Osteocyte (in vitro differentiated cells): ENCODE results near the gene KCTD1. TPM values are rescaled to one million over a fixed set of nuclear protein-coding genes. Genes with fewer than 3 reads are reported as not detected.

ENCODE experiments used
- DNase-seq: peaks from one replicate; pipeline ENCODE4 v3.0.0; 2021; ENCODE audit warnings: mixed read lengths; ENCODE audit not compliant: unreplicated experiment; ENCODE audit errors: extremely low spot score
- H3K27ac Mint-ChIP-seq: one replicate; pipeline ENCODE4 v1.8.0; 2021; ENCODE audit warnings: mild to moderate bottlenecking, mixed read lengths; ENCODE audit not compliant: unreplicated experiment
- H3K27me3 Mint-ChIP-seq: one replicate; pipeline ENCODE4 v1.8.0; 2021; ENCODE audit warnings: mixed read lengths; ENCODE audit not compliant: unreplicated experiment
- H3K36me3 Mint-ChIP-seq: one replicate; pipeline ENCODE4 v1.8.0; 2021; ENCODE audit warnings: mixed read lengths; ENCODE audit not compliant: unreplicated experiment
- H3K4me1 Mint-ChIP-seq: one replicate; pipeline ENCODE4 v1.8.0; 2021; ENCODE audit warnings: mixed read lengths; ENCODE audit not compliant: unreplicated experiment
- H3K4me3 Mint-ChIP-seq: one replicate; pipeline ENCODE4 v1.8.0; 2021; ENCODE audit warnings: mild to moderate bottlenecking, moderate library complexity, mixed read lengths; ENCODE audit not compliant: unreplicated experiment
- H3K9me3 Mint-ChIP-seq: one replicate; pipeline ENCODE4 v1.8.0; 2021; ENCODE audit warnings: mixed read lengths; ENCODE audit not compliant: unreplicated experiment
- total RNA-seq: library from RNA; stranded (reverse); gene quantifications from 2 replicates; pipeline ENCODE4 v1.2.1, GENCODE V29; 2021
- TF ChIP-seq, protein P1 (sequence below): fragments of 200-600 bp; sonication (generic); IDR thresholded peaks from 2 replicates; pipeline ENCODE4 v1.5.0; 2021; ENCODE audit warnings: antibody characterized with exemption, mild to moderate bottlenecking, moderate library complexity

Gene KCTD1
- total RNA-seq, 1 donor from 2014 or later: 25.7 TPM

DNA sequence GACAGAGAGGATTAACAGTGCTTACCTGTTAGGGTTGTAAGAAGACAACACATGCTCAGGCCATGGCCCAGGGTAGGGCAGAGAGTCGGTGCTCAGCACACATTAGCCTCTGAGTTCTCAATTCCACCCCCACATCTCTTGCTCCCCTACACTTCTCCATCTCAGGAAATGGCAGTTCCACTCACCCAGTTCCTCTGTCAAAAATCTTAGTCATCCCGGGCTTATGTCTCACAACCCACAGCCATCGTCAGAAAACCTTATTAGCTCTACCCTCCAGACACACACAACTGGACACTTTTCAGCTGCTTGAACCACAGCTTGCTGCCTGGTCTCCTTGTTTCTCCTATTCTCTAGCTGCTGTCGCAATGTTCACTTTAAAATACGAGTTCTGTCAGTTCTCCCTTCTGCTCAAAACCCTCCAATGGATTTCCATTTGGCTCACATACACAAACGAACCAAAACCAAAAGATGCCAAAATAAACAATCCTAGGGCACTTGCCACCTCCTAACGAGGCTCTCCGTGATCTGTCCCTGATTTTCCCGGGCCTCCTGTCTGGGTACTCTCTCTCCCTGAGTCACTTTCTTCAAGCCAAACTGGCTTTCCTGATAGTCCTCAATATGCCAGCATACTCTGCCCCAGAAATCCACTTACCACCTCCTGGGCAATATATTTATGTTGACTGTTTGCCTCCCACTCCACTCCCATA is 89.7 kb downstream of the KCTD1 start:
- Mint-ChIP-seq H3K27ac (no peak overlapping the region), H3K27me3 (no peaks in the 10 kb centered on the region), H3K4me1 (no peaks in the 10 kb centered on the region), H3K4me3 (no peak overlapping the region), H3K9me3 (no peaks in the 10 kb centered on the region), H3K36me3 (peaks cover 55% of the 10 kb centered on the region)
- DNase-seq: no peak
- TF ChIP-seq, protein P1, sequence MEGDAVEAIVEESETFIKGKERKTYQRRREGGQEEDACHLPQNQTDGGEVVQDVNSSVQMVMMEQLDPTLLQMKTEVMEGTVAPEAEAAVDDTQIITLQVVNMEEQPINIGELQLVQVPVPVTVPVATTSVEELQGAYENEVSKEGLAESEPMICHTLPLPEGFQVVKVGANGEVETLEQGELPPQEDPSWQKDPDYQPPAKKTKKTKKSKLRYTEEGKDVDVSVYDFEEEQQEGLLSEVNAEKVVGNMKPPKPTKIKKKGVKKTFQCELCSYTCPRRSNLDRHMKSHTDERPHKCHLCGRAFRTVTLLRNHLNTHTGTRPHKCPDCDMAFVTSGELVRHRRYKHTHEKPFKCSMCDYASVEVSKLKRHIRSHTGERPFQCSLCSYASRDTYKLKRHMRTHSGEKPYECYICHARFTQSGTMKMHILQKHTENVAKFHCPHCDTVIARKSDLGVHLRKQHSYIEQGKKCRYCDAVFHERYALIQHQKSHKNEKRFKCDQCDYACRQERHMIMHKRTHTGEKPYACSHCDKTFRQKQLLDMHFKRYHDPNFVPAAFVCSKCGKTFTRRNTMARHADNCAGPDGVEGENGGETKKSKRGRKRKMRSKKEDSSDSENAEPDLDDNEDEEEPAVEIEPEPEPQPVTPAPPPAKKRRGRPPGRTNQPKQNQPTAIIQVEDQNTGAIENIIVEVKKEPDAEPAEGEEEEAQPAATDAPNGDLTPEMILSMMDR: no peak

DNA sequence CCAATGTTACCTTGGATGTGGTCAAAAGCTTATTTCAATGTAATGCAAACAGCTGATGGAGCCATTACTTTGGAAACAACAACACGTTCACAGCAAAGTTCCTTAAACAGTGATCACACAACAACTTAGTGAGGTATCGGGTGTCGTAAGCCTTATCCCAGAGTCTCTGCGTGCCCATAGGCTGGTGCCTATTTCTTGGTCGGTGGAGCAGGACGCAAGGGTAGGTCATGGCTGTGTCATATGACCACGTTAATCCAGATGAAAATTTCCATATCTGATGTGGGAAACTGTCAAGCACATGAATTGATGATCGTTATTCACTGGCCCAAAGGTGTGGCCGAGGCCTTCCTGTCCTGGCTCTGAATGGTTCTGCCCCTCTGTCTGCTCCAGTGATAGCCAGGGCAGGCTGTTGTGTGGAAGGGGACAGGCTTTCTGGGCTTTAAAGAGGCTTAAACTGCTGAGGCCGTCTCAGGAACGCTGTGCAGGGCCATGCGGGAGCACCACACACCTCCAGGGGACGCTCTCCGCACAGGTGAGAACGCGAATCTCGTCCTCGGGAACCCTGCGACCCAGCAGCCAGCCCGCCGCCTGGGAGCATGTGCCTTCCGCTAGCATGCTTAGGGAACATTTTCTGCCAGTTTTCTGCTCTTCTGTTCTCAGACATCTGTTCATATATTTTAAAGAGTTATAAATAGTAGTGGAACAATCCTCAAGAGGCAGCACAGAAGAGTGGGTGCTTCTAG is 90.6 kb downstream of the KCTD1 start:
- Mint-ChIP-seq H3K9me3 (no peaks in the 10 kb centered on the region), H3K4me1 (no peaks in the 10 kb centered on the region), H3K27me3 (no peaks in the 10 kb centered on the region), H3K4me3 (no peak overlapping the region), H3K27ac (no peak overlapping the region), H3K36me3 (peaks cover 57% of the 10 kb centered on the region)
- DNase-seq: peak; percentile 15
- TF ChIP-seq, protein P1: no peak

DNA sequence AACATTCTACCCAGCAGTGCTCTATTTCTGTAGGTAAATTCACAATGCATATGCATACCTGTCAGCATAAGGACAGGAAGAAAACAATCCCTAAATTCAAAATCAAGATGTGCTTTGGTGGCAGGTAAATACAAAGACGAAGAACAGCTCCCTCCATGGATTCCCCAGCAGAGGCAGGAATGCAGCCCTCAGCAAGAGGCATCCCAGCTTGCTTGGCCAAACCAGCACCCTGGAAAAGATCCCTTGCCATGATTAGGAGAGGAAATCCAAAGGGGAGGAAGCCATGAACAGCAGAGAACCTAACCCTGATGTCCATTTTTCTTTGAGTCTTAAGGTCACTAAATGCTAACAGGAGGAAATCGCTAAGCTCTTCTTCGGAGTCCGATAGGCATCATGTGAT is 91.2 kb downstream of the KCTD1 start:
- H3K4me1 Mint-ChIP-seq: no peaks in the 10 kb centered on the region

DNA sequence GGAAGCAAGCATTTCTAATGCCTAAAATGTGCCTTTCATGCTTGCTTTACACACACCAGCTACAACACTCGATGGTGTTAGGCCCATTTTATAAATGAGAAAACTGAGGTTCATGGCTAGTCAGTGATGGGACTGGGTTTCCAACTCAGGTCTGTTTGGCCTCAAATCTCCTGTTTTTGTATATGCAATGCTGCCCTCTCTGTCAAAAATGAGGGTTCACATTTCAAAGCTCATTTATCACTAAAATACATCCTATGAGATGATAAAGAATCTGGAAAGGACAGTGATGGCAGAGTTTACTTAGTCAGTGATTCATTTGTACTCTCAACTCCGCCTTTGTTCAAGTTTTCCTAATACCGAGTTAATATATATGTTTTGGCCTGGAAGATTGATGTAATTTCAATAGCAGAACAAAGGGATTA is 92.3 kb downstream of the KCTD1 start:
- DNase-seq: no peak
- Mint-ChIP-seq H3K4me3 (no peak overlapping the region), H3K4me1 (no peaks in the 10 kb centered on the region), H3K27ac (no peak overlapping the region), H3K36me3 (peaks cover 51% of the 10 kb centered on the region), H3K9me3 (no peaks in the 10 kb centered on the region), H3K27me3 (no peaks in the 10 kb centered on the region)
- TF ChIP-seq, protein P1: no peak

More for the DNA sequence above, 91.2 kb downstream of the KCTD1 start:
- no peaks in the 10 kb centered on the region for H3K27me3 Mint-ChIP-seq
- no peak overlapping the region for H3K4me3 Mint-ChIP-seq
- no peak overlapping the region for H3K27ac Mint-ChIP-seq
- TF ChIP-seq, protein P1: no peak
- peak; percentile 17 for DNase-seq
- H3K9me3 Mint-ChIP-seq: no peaks in the 10 kb centered on the region
- H3K36me3 Mint-ChIP-seq: peaks cover 51% of the 10 kb centered on the region

DNA sequence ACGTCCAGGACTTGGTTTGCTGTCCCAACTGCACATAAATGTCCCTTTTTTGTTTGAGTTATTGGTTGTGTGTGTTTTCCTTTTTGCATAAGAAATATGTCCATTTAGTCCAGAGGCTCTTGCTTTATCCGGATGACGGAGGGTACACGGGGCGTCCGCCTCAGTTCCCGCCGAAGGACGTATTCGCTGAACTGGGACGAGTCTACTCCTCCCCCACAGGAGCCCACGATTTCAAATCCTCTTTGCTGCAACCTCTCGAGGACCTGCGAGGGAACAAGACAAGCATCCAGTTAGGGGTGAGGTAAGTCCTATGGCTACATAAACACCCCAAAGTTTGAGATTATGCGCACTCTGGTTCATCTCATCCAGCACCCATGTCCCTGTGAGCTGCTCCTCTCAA is 92.7 kb downstream of the KCTD1 start:
- Mint-ChIP-seq H3K27me3 (no peaks in the 10 kb centered on the region), H3K4me1 (no peaks in the 10 kb centered on the region), H3K36me3 (peaks cover 51% of the 10 kb centered on the region), H3K9me3 (no peaks in the 10 kb centered on the region), H3K27ac (no peak overlapping the region), H3K4me3 (no peak overlapping the region)
- TF ChIP-seq, protein P1: no peak
- DNase-seq: no peak
